Kidney (tissue), 14 donors: ENCODE measurements around the gene VAV2. TPM values are rescaled to one million over a fixed set of nuclear protein-coding genes. Genes with fewer than 3 reads are reported as not detected.

Experiments used
- DNase-seq, 5 donors: peaks; one replicate each; pipeline ENCODE4 v3.0.0-alpha.2; 2013 to 2020
- FAIRE-seq: peaks from 2 replicates; lab custom pipeline; 2012; peaks lifted over from hg19 to GRCh38; lab: Jason Lieb, UNC
- H3K27ac ChIP-seq, 2 donors: one replicate each; pipeline ENCODE4 v1.7.0; 2013; ENCODE audit warnings: low read depth in 2 of 2, low read length in 2 of 2, inconsistent platforms in 1 of 2
- H3K27me3 ChIP-seq: one replicate; pipeline ENCODE4 v1.7.1; 2013; ENCODE audit warnings: low read length, inconsistent platforms; ENCODE audit not compliant: control insufficient read depth, insufficient read depth
- H3K36me3 ChIP-seq, 3 donors: one replicate each; pipeline versions ENCODE4 v1.7.0 to v1.7.1; 2013; ENCODE audit warnings: low read length in 3 of 3, control low read depth in 1 of 3, inconsistent platforms in 1 of 3; ENCODE audit not compliant: insufficient read depth in 3 of 3, control insufficient read depth in 2 of 3
- H3K4me1 ChIP-seq, 3 donors: one replicate each; pipeline versions ENCODE4 v1.7.0 to v1.7.1; 2013; ENCODE audit warnings: low read length in 3 of 3, inconsistent platforms in 1 of 3, low read depth in 1 of 3; ENCODE audit not compliant: control insufficient read depth in 2 of 3, insufficient read depth in 2 of 3
- H3K4me3 ChIP-seq, 3 donors: one replicate each; pipeline versions ENCODE4 v1.7.0 to v1.8.1; 2013; ENCODE audit warnings: low read length in 3 of 3, control low read depth in 1 of 3, inconsistent platforms in 1 of 3
- H3K9ac ChIP-seq, 3 donors: one replicate each; pipeline versions ENCODE4 v1.7.0 to v1.7.1; 2013; ENCODE audit warnings: low read length in 3 of 3, control low read depth in 1 of 3, inconsistent platforms in 1 of 3
- H3K9me3 ChIP-seq, 3 donors: one replicate each; pipeline versions ENCODE4 v1.7.0 to v1.7.1; 2013; ENCODE audit warnings: low read length in 3 of 3, control low read depth in 1 of 3, inconsistent platforms in 1 of 3; ENCODE audit not compliant: control insufficient read depth in 2 of 3, insufficient read depth in 1 of 3
- intact Hi-C: fragments of 100-400 bp; cut with DNase I; formaldehyde crosslinking; loops from one replicate; pipeline ENCODE4 v1.11.1; 2022
- polyA plus RNA-seq: library from polyadenylated mRNA; stranded (reverse); fragments of 350-450 nt; fragmentation: Illumina TruSeq; extraction: RNeasy Lipid Tissue Mini Kit (QIAGEN cat#74804); gene quantifications from one replicate; pipeline ENCODE4 v1.2.3, GENCODE V29; 2014; ENCODE audit warnings: low read depth, low replicate concordance; ENCODE audit not compliant: insufficient read depth
- total RNA-seq: library from RNA; stranded (reverse); fragmentation: NEBNext Ultra II Directional; extraction: Animal tissue kit (Norgen Biotek cat#: 25700); gene quantifications from one replicate; pipeline ENCODE4 v1.2.1, GENCODE V29; 2021
- TF ChIP-seq, protein P1 (sequence below): IDR thresholded peaks from 3 replicates; pipeline ENCODE4 v1.5.1; 2012; ENCODE audit warnings: mild to moderate bottlenecking, moderate library complexity, borderline replicate concordance; ENCODE audit not compliant: insufficient read depth; ENCODE audit errors: extremely low read depth
- donor health status: control.
- donor health status: control.
- donor health status: control.
- donor health status: control.
- donor health status: control.
- donor health status: DM: yes; HTN: yes; CAD: no.
- donor health status: Normal renal cell carcinoma (clear cell type).

VAV2 gene
- total and polyA plus RNA-seq, 2 donors from 2014 or later: 22.3 to 47.1 TPM

DNA sequence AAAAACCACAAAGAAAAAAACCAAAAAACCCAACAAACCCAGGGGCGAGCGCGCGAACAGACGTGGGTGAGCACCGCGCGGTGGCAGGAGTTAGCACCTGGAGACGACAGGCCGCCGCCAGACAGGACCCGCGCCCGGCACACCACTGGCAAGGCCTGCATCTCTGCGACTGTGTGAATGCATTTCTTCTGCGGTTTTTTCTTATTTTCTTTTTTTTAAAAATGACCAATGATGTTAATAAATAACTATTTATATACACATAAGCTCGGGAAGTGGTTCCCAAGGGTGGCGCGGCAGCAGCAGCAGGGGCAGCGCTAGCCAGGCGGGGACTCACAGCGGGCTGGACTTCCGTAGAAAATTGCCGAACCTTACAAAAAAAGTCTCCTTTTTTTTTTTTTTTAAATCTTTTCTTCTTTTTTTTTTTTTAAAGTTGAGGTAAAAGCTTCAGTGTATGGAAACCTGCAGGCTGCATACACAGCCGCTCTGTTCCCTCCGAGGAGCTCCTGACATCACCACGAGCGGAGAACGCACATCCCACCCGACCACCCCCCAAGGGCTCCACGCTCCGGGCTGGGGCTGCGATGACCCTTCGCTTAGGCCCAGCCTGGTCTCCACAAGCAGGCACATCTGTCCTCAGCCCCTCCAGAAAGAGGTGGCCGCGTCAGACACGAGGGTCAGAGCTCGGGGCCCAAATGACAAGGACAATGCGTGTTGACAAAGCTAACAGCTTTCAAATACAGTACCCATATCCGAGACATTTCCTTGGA, 40.5 kb upstream of the VAV2 start:
- FAIRE-seq (no peak), DNase-seq (peak in 1 of 5 donors; percentile 70)
- Histone ChIP-seq H3K36me3 (peaks cover 3 to 30% (median 20%) of the 10 kb centered on the region in 3 donors), H3K4me1 (no peaks in the 10 kb centered on the region), H3K4me3 (no peak overlapping the region), H3K9me3 (no peaks in the 10 kb centered on the region), H3K27me3 (no peaks in the 10 kb centered on the region), H3K9ac (no peak overlapping the region), H3K27ac (no peak overlapping the region)
- TF ChIP-seq, protein P1, sequence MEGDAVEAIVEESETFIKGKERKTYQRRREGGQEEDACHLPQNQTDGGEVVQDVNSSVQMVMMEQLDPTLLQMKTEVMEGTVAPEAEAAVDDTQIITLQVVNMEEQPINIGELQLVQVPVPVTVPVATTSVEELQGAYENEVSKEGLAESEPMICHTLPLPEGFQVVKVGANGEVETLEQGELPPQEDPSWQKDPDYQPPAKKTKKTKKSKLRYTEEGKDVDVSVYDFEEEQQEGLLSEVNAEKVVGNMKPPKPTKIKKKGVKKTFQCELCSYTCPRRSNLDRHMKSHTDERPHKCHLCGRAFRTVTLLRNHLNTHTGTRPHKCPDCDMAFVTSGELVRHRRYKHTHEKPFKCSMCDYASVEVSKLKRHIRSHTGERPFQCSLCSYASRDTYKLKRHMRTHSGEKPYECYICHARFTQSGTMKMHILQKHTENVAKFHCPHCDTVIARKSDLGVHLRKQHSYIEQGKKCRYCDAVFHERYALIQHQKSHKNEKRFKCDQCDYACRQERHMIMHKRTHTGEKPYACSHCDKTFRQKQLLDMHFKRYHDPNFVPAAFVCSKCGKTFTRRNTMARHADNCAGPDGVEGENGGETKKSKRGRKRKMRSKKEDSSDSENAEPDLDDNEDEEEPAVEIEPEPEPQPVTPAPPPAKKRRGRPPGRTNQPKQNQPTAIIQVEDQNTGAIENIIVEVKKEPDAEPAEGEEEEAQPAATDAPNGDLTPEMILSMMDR: no peak
- intact Hi-C loops: no loop called here

DNA sequence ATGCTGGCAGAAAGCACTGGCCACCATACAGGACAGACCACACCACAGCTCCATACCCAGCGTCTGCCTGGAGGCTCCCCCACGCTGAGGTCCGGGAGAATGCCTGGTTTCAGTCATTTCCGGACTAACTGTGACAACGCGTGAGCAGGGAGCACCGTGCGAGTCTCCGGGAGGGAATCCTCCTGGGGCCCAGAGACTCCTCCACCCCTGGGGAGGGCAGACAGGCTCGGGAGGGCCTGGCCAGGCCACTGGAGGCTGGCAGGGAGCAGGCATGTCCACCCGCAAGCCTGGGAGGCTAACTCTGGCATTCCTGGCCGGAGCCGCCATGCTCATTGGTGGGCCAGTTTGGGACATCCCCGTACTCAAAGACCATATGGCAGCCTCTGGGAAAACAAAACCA, 39.7 kb upstream of the VAV2 start:
- no peaks in the 10 kb centered on the region for H3K27me3 ChIP-seq
- H3K36me3 ChIP-seq: peaks cover 3 to 30% (median 20%) of the 10 kb centered on the region in 3 donors
- FAIRE-seq (no peak), DNase-seq (peak in 1 of 5 donors; percentile 73)
- H3K9me3 ChIP-seq: no peaks in the 10 kb centered on the region
- no peak overlapping the region for H3K4me3 ChIP-seq
- intact Hi-C loops: no loop called here
- no peak overlapping the region for H3K27ac ChIP-seq
- no peaks in the 10 kb centered on the region for H3K4me1 ChIP-seq
- TF ChIP-seq, protein P1: no peak
- H3K9ac ChIP-seq: no peak overlapping the region

DNA sequence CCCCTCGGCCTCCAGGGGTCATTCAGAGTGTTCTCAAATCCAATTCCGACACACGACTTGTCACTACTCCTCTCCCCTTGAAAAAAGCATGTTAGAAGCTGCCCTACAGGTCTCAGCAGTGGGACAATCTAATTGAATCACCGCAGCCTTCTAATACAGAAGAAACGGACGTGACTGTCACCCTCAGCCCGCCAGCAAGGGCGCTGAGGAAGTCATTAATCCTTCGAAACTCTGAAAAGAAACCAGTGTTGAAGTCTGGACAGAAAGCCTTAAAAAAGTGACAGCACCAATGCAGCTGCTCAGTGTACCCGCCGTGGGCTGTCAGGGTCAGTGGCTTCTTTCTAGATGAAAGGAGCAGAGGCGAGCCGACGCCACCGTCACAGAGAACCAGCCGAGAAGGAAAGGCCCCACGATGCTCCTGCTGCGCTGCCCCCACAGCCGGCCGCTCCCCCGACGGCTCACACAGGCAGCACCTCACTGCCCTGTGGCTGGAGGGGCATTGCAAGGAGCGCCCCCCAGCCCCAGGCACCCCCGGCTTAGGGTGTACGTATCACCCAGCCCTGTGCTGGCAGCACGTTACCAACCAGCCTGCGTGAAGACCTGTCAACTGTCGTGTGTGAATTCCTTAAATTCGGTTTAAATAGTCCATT, 38.8 kb upstream of the VAV2 start:
- no peak overlapping the region for H3K4me3 ChIP-seq
- no peaks in the 10 kb centered on the region for H3K27me3 ChIP-seq
- H3K27ac ChIP-seq: no peak overlapping the region
- intact Hi-C loops: no loop called here
- H3K4me1 ChIP-seq: peaks cover 0 to 4% (median 0%) of the 10 kb centered on the region in 3 donors
- H3K9ac ChIP-seq: no peak overlapping the region
- TF ChIP-seq, protein P1: no peak
- H3K36me3 ChIP-seq: peaks cover 3 to 25% (median 20%) of the 10 kb centered on the region in 3 donors
- DNase-seq (peak in 3 of 5 donors; percentile 33 to 72 (median 43)), FAIRE-seq (no peak)
- H3K9me3 ChIP-seq: no peaks in the 10 kb centered on the region
